Hypothalamus (tissue), 51 donors: ENCODE measurements around the gene CCDC28A.

Source experiments
- DNase-seq, 51 donors: peaks; one replicate each; lab custom pipeline; 2025; lab: John Stamatoyannopoulos, UW

The CCDC28A gene

GRCh38 chr6:138830248-138830647 lies 56.7 kb downstream of the CCDC28A start:
- DNase-seq: no peak

- DNase-seq: no peak
These were observed 58.6 kb downstream of the CCDC28A start for GRCh38 chr6:138832182-138832581.

- peak in 13 of 51 donors; percentile 2 to 61 (median 9) for DNase-seq
These were observed 60.4 kb downstream of the CCDC28A start for GRCh38 chr6:138833816-138834539.

- no peak for DNase-seq
These were observed 63.7 kb downstream of the CCDC28A start for GRCh38 chr6:138837246-138837645.
